ENCODE measurements around the gene TFEC. TPM values are rescaled to one million over a fixed set of nuclear protein-coding genes. Genes with fewer than 3 reads are reported as not detected.

Gene TFEC
- total and polyA plus RNA-seq, 2 of the 4 experiments (the other 2 are of a cell fraction) = under 0.01 to 0.02 TPM

DNA sequence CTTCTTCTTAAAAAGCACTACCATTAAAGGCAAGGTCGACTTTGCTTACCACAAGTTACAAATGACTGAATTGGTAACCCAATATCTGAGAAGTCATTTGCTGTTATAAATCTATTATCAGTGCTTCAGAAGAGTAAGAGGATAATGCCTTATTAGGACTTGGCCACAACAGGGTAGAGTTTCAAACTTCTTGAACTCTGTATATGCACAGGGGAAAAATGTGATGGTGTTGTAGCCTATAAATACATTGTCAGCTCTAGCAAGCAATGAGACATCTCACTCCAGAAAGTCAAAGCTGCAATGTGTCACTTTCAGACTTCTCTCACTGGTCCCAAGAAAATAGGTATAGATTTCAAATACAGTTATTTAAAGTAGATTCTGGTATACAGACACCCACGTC, 9.3 kb downstream of the TFEC start:
- Histone ChIP-seq H3K14ac (replicated peaks; ENCODE audit: low read depth, low read length) (no peak overlapping the region), H2AK9ac (replicated peaks; ENCODE audit: low read depth, low read length, poor library complexity) (no peak overlapping the region), H3K4me2 (ENCODE audit: low read depth, low read length) (no peak overlapping the region), H3K36me3 (ENCODE audit: control insufficient read depth, insufficient read depth, low read length) (no peaks in the 10 kb centered on the region), H3K56ac (ENCODE audit: extremely low read depth, insufficient read depth, low read length) (no peak overlapping the region), H3K9me1 (ENCODE audit: insufficient read depth, low read length) (no peaks in the 10 kb centered on the region), H4K5ac (ENCODE audit: low read depth, low read length) (no peak overlapping the region), H4K8ac (ENCODE audit: low read depth in 2 of 2, low read length in 2 of 2) (no peak overlapping the region), H2BK20ac (ENCODE audit: low read depth, low read length) (no peak overlapping the region), H2AK5ac (ENCODE audit: low read depth, low read length) (no peak overlapping the region), H2BK120ac (ENCODE audit: low read depth, low read length) (no peak overlapping the region), H4K20me1 (ENCODE audit: insufficient read depth, low read length) (no peaks in the 10 kb centered on the region), H3K23ac (ENCODE audit: low read depth, low read length) (no peak overlapping the region), H3K4me3 (ENCODE audit: insufficient read depth, low read depth, low read length) (no peak overlapping the region), H2AFZ (replicated peaks; ENCODE audit: low read length, poor library complexity) (no peak overlapping the region), H3K4me1 (ENCODE audit: control insufficient read depth, insufficient read depth, low read length) (no peaks in the 10 kb centered on the region), H4K91ac (ENCODE audit: insufficient read depth, low read depth, low read length) (no peak overlapping the region), H2BK15ac (ENCODE audit: low read depth, low read length) (no peak overlapping the region), H2BK5ac (ENCODE audit: low read depth, low read length, poor library complexity, severe bottlenecking) (no peak overlapping the region), H3K79me1 (ENCODE audit: low read depth in 1 of 2, low read length in 2 of 2) (no peaks in the 10 kb centered on the region), H3K9ac (ENCODE audit: low read depth, low read length) (no peak overlapping the region), H3K9me3 (ENCODE audit: control insufficient read depth, insufficient read depth, low read length) (no peaks in the 10 kb centered on the region), H3K27ac (ENCODE audit: insufficient read depth, low read length) (no peak overlapping the region), H3K4ac (ENCODE audit: low read depth, low read length) (no peak overlapping the region), H3K18ac (ENCODE audit: low read depth, low read length) (no peak overlapping the region), H3K27me3 (ENCODE audit: control insufficient read depth, insufficient read depth, low read length) (no peaks in the 10 kb centered on the region)
- intact Hi-C loops (cut with micrococcal nuclease) = no loop called here
- ChIA-PET CTCF (no interaction called here), POLR2A (ENCODE audit: unreplicated experiment) (no interaction called here)
- dilution Hi-C loops (cut with HindIII; ENCODE audit: low sequenced_read_pairs, unreplicated experiment) = no loop called here
- no TSS peak for BruUV-seq (replicated peaks)
- TF ChIP-seq, protein P1, sequence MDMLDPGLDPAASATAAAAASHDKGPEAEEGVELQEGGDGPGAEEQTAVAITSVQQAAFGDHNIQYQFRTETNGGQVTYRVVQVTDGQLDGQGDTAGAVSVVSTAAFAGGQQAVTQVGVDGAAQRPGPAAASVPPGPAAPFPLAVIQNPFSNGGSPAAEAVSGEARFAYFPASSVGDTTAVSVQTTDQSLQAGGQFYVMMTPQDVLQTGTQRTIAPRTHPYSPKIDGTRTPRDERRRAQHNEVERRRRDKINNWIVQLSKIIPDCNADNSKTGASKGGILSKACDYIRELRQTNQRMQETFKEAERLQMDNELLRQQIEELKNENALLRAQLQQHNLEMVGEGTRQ (IDR thresholded peaks at IDR 0.05; ENCODE audit: low read depth, low read length) = no peak
- TF ChIP-seq, protein P2, sequence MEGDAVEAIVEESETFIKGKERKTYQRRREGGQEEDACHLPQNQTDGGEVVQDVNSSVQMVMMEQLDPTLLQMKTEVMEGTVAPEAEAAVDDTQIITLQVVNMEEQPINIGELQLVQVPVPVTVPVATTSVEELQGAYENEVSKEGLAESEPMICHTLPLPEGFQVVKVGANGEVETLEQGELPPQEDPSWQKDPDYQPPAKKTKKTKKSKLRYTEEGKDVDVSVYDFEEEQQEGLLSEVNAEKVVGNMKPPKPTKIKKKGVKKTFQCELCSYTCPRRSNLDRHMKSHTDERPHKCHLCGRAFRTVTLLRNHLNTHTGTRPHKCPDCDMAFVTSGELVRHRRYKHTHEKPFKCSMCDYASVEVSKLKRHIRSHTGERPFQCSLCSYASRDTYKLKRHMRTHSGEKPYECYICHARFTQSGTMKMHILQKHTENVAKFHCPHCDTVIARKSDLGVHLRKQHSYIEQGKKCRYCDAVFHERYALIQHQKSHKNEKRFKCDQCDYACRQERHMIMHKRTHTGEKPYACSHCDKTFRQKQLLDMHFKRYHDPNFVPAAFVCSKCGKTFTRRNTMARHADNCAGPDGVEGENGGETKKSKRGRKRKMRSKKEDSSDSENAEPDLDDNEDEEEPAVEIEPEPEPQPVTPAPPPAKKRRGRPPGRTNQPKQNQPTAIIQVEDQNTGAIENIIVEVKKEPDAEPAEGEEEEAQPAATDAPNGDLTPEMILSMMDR (conservative IDR thresholded peaks at IDR 0.05; ENCODE audit: low read depth, low read length) = no peak
- TF ChIP-seq POLR2A (IDR thresholded peaks at IDR 0.05; ENCODE audit: low read depth, low read length) (no peak), CEBPB (IDR thresholded peaks at IDR 0.05; ENCODE audit: low read depth, low read length) (no peak), BHLHE40 (IDR thresholded peaks at IDR 0.05; ENCODE audit: low read depth, low read length) (no peak), FOS (IDR thresholded peaks at IDR 0.05; ENCODE audit: low read depth, low read length) (no peak), RCOR1 (IDR thresholded peaks at IDR 0.05; ENCODE audit: insufficient replicate concordance, low read length) (no peak), NFE2L2 (IDR thresholded peaks at IDR 0.05; ENCODE audit: low read depth, low read length) (no peak), MAFK (IDR thresholded peaks at IDR 0.05; ENCODE audit: low read depth, low read length) (no peak), SMC3 (IDR thresholded peaks at IDR 0.05; ENCODE audit: low read depth, low read length) (no peak), RAD21 (IDR thresholded peaks at IDR 0.05; ENCODE audit: low read length) (no peak), MXI1 (IDR thresholded peaks at IDR 0.05; ENCODE audit: borderline replicate concordance, low read depth, low read length) (no peak), RFX5 (IDR thresholded peaks at IDR 0.05; ENCODE audit: low read depth, low read length) (no peak), CHD1 (IDR thresholded peaks at IDR 0.05; ENCODE audit: low read depth, low read length) (no peak), MAZ (IDR thresholded peaks at IDR 0.05; ENCODE audit: borderline replicate concordance, low read depth, low read length) (no peak)
- TF ChIP-seq, protein P3, sequence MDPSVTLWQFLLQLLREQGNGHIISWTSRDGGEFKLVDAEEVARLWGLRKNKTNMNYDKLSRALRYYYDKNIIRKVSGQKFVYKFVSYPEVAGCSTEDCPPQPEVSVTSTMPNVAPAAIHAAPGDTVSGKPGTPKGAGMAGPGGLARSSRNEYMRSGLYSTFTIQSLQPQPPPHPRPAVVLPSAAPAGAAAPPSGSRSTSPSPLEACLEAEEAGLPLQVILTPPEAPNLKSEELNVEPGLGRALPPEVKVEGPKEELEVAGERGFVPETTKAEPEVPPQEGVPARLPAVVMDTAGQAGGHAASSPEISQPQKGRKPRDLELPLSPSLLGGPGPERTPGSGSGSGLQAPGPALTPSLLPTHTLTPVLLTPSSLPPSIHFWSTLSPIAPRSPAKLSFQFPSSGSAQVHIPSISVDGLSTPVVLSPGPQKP (IDR thresholded peaks at IDR 0.05; ENCODE audit: borderline replicate concordance, low read depth, low read length) = no peak
- DNase-seq (no peak), ATAC-seq (ENCODE audit: low read depth) (no peak)
- WGBS, 2 experiments (ENCODE audit: extremely low coverage in 2 of 2, insufficient read length in 1 of 2) = no CpG with 5 or more reads among the region's 2 CpGs
- in situ Hi-C loops (cut with MboI; ENCODE audit: low sequenced_read_pairs) = no loop called here
